Measurements from ENCODE around the gene OSBP2.

Gene OSBP2

GRCh38 chr22:30743257-30744020 lies 48.8 kb downstream of the OSBP2 start:
- TF ChIP-seq, protein P1, sequence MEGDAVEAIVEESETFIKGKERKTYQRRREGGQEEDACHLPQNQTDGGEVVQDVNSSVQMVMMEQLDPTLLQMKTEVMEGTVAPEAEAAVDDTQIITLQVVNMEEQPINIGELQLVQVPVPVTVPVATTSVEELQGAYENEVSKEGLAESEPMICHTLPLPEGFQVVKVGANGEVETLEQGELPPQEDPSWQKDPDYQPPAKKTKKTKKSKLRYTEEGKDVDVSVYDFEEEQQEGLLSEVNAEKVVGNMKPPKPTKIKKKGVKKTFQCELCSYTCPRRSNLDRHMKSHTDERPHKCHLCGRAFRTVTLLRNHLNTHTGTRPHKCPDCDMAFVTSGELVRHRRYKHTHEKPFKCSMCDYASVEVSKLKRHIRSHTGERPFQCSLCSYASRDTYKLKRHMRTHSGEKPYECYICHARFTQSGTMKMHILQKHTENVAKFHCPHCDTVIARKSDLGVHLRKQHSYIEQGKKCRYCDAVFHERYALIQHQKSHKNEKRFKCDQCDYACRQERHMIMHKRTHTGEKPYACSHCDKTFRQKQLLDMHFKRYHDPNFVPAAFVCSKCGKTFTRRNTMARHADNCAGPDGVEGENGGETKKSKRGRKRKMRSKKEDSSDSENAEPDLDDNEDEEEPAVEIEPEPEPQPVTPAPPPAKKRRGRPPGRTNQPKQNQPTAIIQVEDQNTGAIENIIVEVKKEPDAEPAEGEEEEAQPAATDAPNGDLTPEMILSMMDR (IDR thresholded peaks at IDR 0.05; ENCODE audit: low read depth, low read length, missing control alignments) = no peak
- no peak overlapping the region for H3K4me3 ChIP-seq (replicated peaks; ENCODE audit: low read depth, low read length)
- DNase-seq (ENCODE audit: extremely low read depth, low read depth) = no peak

- TF ChIP-seq, protein P1 (IDR thresholded peaks at IDR 0.05; ENCODE audit: low read depth, low read length, missing control alignments) = no peak
- DNase-seq (ENCODE audit: extremely low read depth, low read depth) = no peak
These were observed 49.5 kb downstream of the OSBP2 start for GRCh38 chr22:30744224-30744623.

DNA sequence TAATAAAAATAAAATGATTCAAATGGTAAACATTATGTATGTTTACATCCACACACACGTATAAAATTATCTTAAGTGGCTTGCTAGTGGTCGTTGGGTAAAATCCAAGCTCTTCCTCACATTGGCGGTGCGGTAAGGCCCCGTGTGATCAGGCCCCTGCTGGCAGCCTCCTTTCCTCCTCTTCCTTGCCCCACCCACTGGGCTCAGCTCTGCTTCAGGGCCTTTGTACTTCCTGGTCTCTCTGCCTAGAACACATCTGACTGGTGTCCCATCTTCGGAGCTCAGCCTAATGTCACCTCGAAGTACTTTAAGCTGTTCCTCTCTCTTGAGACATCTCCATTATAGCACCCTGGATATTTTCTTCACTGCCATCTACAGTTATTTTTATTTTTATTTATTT lies 52.8 kb downstream of the OSBP2 start:
- DNase-seq (ENCODE audit: extremely low read depth, low read depth) = no peak
- TF ChIP-seq, protein P1 (IDR thresholded peaks at IDR 0.05; ENCODE audit: low read depth, low read length, missing control alignments) = no peak
- no peak overlapping the region for H3K4me3 ChIP-seq (replicated peaks; ENCODE audit: low read depth, low read length)

More at GRCh38 chr22:30744224-30744623, 49.5 kb downstream of the OSBP2 start:
- H3K4me3 ChIP-seq (replicated peaks; ENCODE audit: low read depth, low read length) = no peak overlapping the region

- no peak overlapping the region for H3K4me3 ChIP-seq (replicated peaks; ENCODE audit: low read depth, low read length)
- DNase-seq (ENCODE audit: extremely low read depth, low read depth) = no peak
- TF ChIP-seq, protein P1 (IDR thresholded peaks at IDR 0.05; ENCODE audit: low read depth, low read length, missing control alignments) = no peak
These were observed 54.6 kb downstream of the OSBP2 start for GRCh38 chr22:30749272-30749671.

DNA sequence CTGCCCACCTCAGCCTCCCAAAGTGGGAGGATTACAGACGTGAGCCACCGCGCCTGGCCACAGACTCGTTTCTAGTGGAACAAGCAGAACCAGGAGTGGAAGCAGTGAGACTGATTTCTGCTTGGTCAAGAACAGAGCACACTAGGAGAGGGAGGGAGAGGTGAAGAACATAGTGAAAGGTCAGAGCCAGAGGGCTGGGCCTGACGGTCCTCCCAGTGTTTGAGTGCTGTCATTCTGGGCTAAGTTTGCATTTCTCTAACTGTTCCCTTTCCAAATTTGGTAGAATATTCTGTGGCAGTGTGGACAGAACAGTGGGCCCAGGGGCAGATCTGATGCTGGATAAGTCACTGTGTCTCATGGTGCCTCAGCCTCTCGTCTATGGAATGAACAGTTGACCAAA lies 55.2 kb downstream of the OSBP2 start:
- no peak for DNase-seq (ENCODE audit: extremely low read depth, low read depth)
- TF ChIP-seq, protein P1 (IDR thresholded peaks at IDR 0.05; ENCODE audit: low read depth, low read length, missing control alignments) = no peak
- no peak overlapping the region for H3K4me3 ChIP-seq (replicated peaks; ENCODE audit: low read depth, low read length)

DNA sequence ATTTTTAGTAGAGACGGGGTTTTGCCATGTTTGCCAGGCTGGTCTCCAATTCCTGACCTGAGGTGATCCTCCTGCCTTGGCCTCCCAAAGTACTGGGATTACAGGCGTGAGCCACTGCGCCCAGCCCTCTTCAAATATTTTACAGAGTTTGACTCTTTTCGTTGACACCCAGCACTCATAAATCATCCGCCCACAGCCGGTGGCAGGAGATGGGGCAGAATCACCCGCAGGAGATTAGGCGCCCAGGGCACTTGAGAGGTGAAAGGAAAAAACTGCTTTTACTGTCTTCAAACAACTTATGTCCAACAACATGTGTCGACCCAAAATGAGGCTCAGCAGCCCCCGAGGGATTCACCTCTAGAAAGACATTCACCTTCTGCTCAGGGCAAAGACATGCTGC lies 56.9 kb downstream of the OSBP2 start:
- H3K4me3 ChIP-seq (replicated peaks; ENCODE audit: low read depth, low read length) = no peak overlapping the region
- DNase-seq (ENCODE audit: extremely low read depth, low read depth) = no peak
- TF ChIP-seq, protein P1 (IDR thresholded peaks at IDR 0.05; ENCODE audit: low read depth, low read length, missing control alignments) = no peak

DNA sequence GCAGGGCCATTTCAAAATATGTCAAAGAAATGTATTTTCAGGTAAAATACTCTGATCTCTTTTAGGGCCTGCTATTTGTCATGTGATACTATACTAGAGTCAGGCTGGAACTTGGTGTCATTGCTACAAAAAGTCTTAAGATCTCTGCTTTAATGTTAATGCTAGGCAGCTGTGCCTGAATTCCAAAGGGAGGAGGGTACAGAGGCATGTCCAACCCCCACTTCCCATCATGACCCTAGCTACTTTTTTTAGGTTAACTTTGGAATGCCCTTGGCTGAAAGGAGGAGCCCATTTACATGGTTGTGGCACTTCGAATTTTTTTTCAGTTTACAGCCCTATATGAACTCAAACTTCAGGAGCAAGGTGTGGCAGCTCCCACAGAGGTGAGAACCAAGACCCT lies 58.1 kb downstream of the OSBP2 start:
- H3K4me3 ChIP-seq (replicated peaks; ENCODE audit: low read depth, low read length) = no peak overlapping the region
- DNase-seq (ENCODE audit: extremely low read depth, low read depth) = no peak
- TF ChIP-seq, protein P1 (IDR thresholded peaks at IDR 0.05; ENCODE audit: low read depth, low read length, missing control alignments) = no peak

Data from HFF-Myc (cell line).